HepG2 (cell line): ENCODE measurements around the gene EIF5A. TPM values are rescaled to one million over a fixed set of nuclear protein-coding genes. Genes with fewer than 3 reads are reported as not detected.

Source experiments
- FIP1L1 ChIP-seq: fragments of 200-400 bp; formaldehyde crosslinking; IDR thresholded peaks from 2 replicates; pipeline ENCODE4 v1.6.1; 2018; ENCODE audit warnings: low read depth, mild to moderate bottlenecking, low read length, moderate library complexity, borderline replicate concordance; ENCODE audit not compliant: insufficient read depth
- FOXO1 ChIP-seq: sonication (generic); formaldehyde crosslinking; IDR thresholded peaks from 2 replicates; pipeline ENCODE4 v1.4.0; 2020; ENCODE audit warnings: missing genetic modification reagents
- GTF2F1 ChIP-seq: fragments of 150-350 bp; IDR thresholded peaks from 2 replicates; pipeline ENCODE4 v1.6.1; 2014; ENCODE audit warnings: low read length
- HES4 ChIP-seq: sonication (generic); formaldehyde crosslinking; IDR thresholded peaks from 2 replicates; pipeline ENCODE4 v1.9.0; 2021; ENCODE audit warnings: mild to moderate bottlenecking, missing genetic modification reagents, borderline replicate concordance
- KDM2A ChIP-seq: sonication (generic); formaldehyde crosslinking; IDR thresholded peaks from 2 replicates; pipeline ENCODE4 v1.4.0; 2020; ENCODE audit warnings: low read depth, missing genetic modification reagents, borderline replicate concordance
- MED8 ChIP-seq: sonication (generic); formaldehyde crosslinking; IDR thresholded peaks from 2 replicates; pipeline ENCODE4 v1.8.1; 2023; ENCODE audit warnings: mild to moderate bottlenecking, missing genetic modification reagents; ENCODE audit not compliant: insufficient replicate concordance
- NR2F6 ChIP-seq, 2 experiments: IDR thresholded peaks; 2 replicates each; pipeline ENCODE4 v1.6.1; 2016; ENCODE audit warnings: antibody characterized with exemption in 1 of 2, mild to moderate bottlenecking in 1 of 2
- RFX1 ChIP-seq: fragments of 450-650 bp; IDR thresholded peaks from 2 replicates; pipeline ENCODE4 v1.6.1; 2017
- SMARCE1 ChIP-seq: fragments of 450-650 bp; IDR thresholded peaks from 2 replicates; pipeline ENCODE4 v1.6.1; 2017; ENCODE audit warnings: borderline replicate concordance
- SOX6 ChIP-seq, 2 experiments: fragments of 450-650 bp in 1 of 2; sonication (generic) in 1 of 2; formaldehyde crosslinking in 1 of 2; IDR thresholded peaks; 2 replicates each; pipeline versions ENCODE4 v1.4.0 to v1.6.1; 2017 to 2020; ENCODE audit warnings: antibody characterized with exemption in 1 of 2, mild to moderate bottlenecking in 1 of 2, missing genetic modification reagents in 1 of 2
- ZBTB7B ChIP-seq: sonication (generic); formaldehyde crosslinking; IDR thresholded peaks from 2 replicates; pipeline ENCODE4 v1.4.0; 2020; ENCODE audit warnings: missing genetic modification reagents
- ZNF101 ChIP-seq: sonication (generic); formaldehyde crosslinking; IDR thresholded peaks from 2 replicates; pipeline ENCODE4 v1.4.0; 2020; ENCODE audit warnings: mild to moderate bottlenecking, low read depth, missing genetic modification reagents, borderline replicate concordance
- ZNF24 ChIP-seq: fragments of 450-650 bp; IDR thresholded peaks from 2 replicates; pipeline ENCODE4 v1.6.1; 2017; ENCODE audit warnings: antibody characterized with exemption, mild to moderate bottlenecking
- ZNF704 ChIP-seq: sonication (generic); formaldehyde crosslinking; IDR thresholded peaks from 2 replicates; pipeline ENCODE4 v1.8.1; 2023; ENCODE audit warnings: mild to moderate bottlenecking, inconsistent platforms, moderate library complexity, missing genetic modification reagents, borderline replicate concordance
- ZNF879 ChIP-seq: sonication (generic); formaldehyde crosslinking; IDR thresholded peaks from 2 replicates; pipeline ENCODE4 v1.8.1; 2023; ENCODE audit warnings: missing genetic modification reagents
- polyA plus RNA-seq, 8 experiments: library from polyadenylated mRNA; depleted of rRNA in 3 of 8; stranded (reverse) in 7 of 8; unstranded in 1 of 8; fragments of >200 nt; fragmentation: Illumina TruSeq in 4 of 8; extraction: Trizol in 4 of 8; gene quantifications; 2 replicates each; pipeline versions ENCODE4 v1.2.1 to v1.2.3, GENCODE V29; 2011 to 2016; ENCODE audit warnings: low read depth in 4 of 8, missing spikeins in 1 of 8, mixed read lengths in 1 of 8; ENCODE audit not compliant: insufficient read depth in 1 of 8
- total RNA-seq, 5 experiments: library from RNA; depleted of rRNA; stranded (reverse); fragments of >200 nt; fragmentation: Illumina TruSeq; extraction: Trizol; gene quantifications; 2 replicates each; pipeline ENCODE4 v1.2.3, GENCODE V29; 2016; ENCODE audit warnings: low read depth in 1 of 5
- TF ChIP-seq, protein P1 (sequence below): sonication (generic); formaldehyde crosslinking; IDR thresholded peaks from 2 replicates; pipeline ENCODE4 v1.5.0; 2020; ENCODE audit warnings: missing genetic modification reagents
- TF ChIP-seq, protein P2 (sequence below): sonication (generic); formaldehyde crosslinking; IDR thresholded peaks from 2 replicates; pipeline ENCODE4 v1.4.0; 2020; ENCODE audit warnings: missing genetic modification reagents
- TF ChIP-seq, protein P3 (sequence below): sonication (generic); formaldehyde crosslinking; IDR thresholded peaks from 2 replicates; pipeline ENCODE4 v1.5.0; 2020; ENCODE audit warnings: mild to moderate bottlenecking, missing genetic modification reagents, borderline replicate concordance

The EIF5A gene
- total and polyA plus RNA-seq, 2 of the 13 experiments (the other 11 are each of a cell fraction or from before 2014, with no cell fraction given) = 319 to 337 TPM

- TF ChIP-seq, protein P1, sequence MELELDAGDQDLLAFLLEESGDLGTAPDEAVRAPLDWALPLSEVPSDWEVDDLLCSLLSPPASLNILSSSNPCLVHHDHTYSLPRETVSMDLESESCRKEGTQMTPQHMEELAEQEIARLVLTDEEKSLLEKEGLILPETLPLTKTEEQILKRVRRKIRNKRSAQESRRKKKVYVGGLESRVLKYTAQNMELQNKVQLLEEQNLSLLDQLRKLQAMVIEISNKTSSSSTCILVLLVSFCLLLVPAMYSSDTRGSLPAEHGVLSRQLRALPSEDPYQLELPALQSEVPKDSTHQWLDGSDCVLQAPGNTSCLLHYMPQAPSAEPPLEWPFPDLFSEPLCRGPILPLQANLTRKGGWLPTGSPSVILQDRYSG (CRISPR knock-in tag) = no peak
- TF ChIP-seq ZNF879 = no peak
- no peak for TF ChIP-seq SOX6 (IDR thresholded peaks at IDR 0.05)
- no peak for TF ChIP-seq SOX6 (CRISPR knock-in tag; IDR thresholded peaks at IDR 0.05)
- no peak for TF ChIP-seq ZNF704 (CRISPR knock-in tag)
- no peak for TF ChIP-seq ZNF101
- TF ChIP-seq, protein P2, sequence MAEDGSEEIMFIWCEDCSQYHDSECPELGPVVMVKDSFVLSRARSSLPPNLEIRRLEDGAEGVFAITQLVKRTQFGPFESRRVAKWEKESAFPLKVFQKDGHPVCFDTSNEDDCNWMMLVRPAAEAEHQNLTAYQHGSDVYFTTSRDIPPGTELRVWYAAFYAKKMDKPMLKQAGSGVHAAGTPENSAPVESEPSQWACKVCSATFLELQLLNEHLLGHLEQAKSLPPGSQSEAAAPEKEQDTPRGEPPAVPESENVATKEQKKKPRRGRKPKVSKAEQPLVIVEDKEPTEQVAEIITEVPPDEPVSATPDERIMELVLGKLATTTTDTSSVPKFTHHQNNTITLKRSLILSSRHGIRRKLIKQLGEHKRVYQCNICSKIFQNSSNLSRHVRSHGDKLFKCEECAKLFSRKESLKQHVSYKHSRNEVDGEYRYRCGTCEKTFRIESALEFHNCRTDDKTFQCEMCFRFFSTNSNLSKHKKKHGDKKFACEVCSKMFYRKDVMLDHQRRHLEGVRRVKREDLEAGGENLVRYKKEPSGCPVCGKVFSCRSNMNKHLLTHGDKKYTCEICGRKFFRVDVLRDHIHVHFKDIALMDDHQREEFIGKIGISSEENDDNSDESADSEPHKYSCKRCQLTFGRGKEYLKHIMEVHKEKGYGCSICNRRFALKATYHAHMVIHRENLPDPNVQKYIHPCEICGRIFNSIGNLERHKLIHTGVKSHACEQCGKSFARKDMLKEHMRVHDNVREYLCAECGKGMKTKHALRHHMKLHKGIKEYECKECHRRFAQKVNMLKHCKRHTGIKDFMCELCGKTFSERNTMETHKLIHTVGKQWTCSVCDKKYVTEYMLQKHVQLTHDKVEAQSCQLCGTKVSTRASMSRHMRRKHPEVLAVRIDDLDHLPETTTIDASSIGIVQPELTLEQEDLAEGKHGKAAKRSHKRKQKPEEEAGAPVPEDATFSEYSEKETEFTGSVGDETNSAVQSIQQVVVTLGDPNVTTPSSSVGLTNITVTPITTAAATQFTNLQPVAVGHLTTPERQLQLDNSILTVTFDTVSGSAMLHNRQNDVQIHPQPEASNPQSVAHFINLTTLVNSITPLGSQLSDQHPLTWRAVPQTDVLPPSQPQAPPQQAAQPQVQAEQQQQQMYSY (CRISPR knock-in tag) = no peak
- no peak for TF ChIP-seq RFX1
- TF ChIP-seq GTF2F1 = no peak
- TF ChIP-seq ZNF24 = no peak
- no peak for TF ChIP-seq SMARCE1
- TF ChIP-seq, protein P3, sequence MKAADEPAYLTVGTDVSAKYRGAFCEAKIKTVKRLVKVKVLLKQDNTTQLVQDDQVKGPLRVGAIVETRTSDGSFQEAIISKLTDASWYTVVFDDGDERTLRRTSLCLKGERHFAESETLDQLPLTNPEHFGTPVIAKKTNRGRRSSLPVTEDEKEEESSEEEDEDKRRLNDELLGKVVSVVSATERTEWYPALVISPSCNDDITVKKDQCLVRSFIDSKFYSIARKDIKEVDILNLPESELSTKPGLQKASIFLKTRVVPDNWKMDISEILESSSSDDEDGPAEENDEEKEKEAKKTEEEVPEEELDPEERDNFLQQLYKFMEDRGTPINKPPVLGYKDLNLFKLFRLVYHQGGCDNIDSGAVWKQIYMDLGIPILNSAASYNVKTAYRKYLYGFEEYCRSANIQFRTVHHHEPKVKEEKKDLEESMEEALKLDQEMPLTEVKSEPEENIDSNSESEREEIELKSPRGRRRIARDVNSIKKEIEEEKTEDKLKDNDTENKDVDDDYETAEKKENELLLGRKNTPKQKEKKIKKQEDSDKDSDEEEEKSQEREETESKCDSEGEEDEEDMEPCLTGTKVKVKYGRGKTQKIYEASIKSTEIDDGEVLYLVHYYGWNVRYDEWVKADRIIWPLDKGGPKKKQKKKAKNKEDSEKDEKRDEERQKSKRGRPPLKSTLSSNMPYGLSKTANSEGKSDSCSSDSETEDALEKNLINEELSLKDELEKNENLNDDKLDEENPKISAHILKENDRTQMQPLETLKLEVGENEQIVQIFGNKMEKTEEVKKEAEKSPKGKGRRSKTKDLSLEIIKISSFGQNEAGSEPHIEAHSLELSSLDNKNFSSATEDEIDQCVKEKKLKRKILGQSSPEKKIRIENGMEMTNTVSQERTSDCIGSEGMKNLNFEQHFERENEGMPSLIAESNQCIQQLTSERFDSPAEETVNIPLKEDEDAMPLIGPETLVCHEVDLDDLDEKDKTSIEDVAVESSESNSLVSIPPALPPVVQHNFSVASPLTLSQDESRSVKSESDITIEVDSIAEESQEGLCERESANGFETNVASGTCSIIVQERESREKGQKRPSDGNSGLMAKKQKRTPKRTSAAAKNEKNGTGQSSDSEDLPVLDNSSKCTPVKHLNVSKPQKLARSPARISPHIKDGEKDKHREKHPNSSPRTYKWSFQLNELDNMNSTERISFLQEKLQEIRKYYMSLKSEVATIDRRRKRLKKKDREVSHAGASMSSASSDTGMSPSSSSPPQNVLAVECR (CRISPR knock-in tag) = peak; percentile 70
- no peak for TF ChIP-seq NR2F6 (IDR thresholded peaks at IDR 0.05)
- no peak for TF ChIP-seq NR2F6 (CRISPR knock-in tag; IDR thresholded peaks at IDR 0.05)
- TF ChIP-seq FOXO1 (CRISPR knock-in tag) = no peak
- no peak for TF ChIP-seq HES4 (CRISPR knock-in tag)
- TF ChIP-seq FIP1L1 = no peak
- 0 out of 2 replicates have a peak, but pooled peaks have one; percentile 26 for TF ChIP-seq KDM2A (CRISPR knock-in tag)
- no peak for TF ChIP-seq MED8
- TF ChIP-seq ZBTB7B = no peak
Measured at GRCh38 chr17:7307686-7308624, 527 bp downstream of the EIF5A start (continued).
